Measurements from ENCODE around the gene CELA2B. TPM values are rescaled to one million over a fixed set of nuclear protein-coding genes. Genes with fewer than 3 reads are reported as not detected.

The CELA2B gene
- total and polyA plus RNA-seq, 9 of the 15 experiments (the other 6 are each of a cell fraction or from before 2014, with no cell fraction given): 0.25 to 2.1 (median 0.38) TPM; not detected in 5

- BruUV-seq (replicated peaks): no TSS peak
- in situ Hi-C loops (cut with MboI) (no loop called here), intact Hi-C loops (cut with micrococcal nuclease) (loop anchor here (5.0 kb wide), 1 partner anchor 179 kb away; no protein-coding TSS in a partner anchor)
- 46% methylated on average over 17 of the region's 17 CpGs for WGBS (ENCODE audit: insufficient coverage, low coverage, missing lambda C conversion rate)
- H3K36me3 ChIP-seq (ENCODE audit: control insufficient read depth, insufficient read depth, low read length): peaks cover 44% of the 10 kb centered on the region
- ATAC-seq (peak; percentile 98), FAIRE-seq (peak; percentile 93), DNase-seq (ENCODE audit: extremely low read depth in 1 of 4, low spot score in 3 of 4) (peak; percentile 80 to 84 (median 82))
- no peaks in the 10 kb centered on the region for H4K20me1 ChIP-seq (replicated peaks; ENCODE audit: control insufficient read depth, insufficient read depth, low read length)
- H3K9me3 ChIP-seq (replicated peaks; ENCODE audit: control insufficient read depth, insufficient read depth, low read depth, low read length): no peaks in the 10 kb centered on the region
- no peak overlapping the region for H2AFZ ChIP-seq (ENCODE audit: low read depth, low read length)
- CTCF ChIA-PET (ENCODE audit: low intra/inter-chr PET ratio): interaction anchor here (0.5 to 2.6 kb wide), 6 partner anchors 68 to 373 kb away, joined by 3 to 8 read pairs (median 3); no protein-coding TSS in a partner anchor
- H3K79me2 ChIP-seq (ENCODE audit: control insufficient read depth, insufficient read depth, low read length): no peaks in the 10 kb centered on the region
- H3K4me2 ChIP-seq (ENCODE audit: insufficient read depth, low read length): no peak overlapping the region
- no peaks in the 10 kb centered on the region for H3K9me1 ChIP-seq (ENCODE audit: control insufficient read depth, insufficient read depth, low read length)
- no peaks in the 10 kb centered on the region for H3K4me1 ChIP-seq (replicated peaks in 1 of 2; ENCODE audit: control insufficient read depth in 2 of 2, insufficient read depth in 2 of 2, low read length in 2 of 2)
- no peaks in the 10 kb centered on the region for H3K27me3 ChIP-seq (ENCODE audit: control insufficient read depth in 2 of 2, insufficient read depth in 2 of 2, low read length in 2 of 2)
- H3K27ac ChIP-seq (ENCODE audit: extremely low read depth, low read depth, low read length): no peak overlapping the region
- H3K4me3 ChIP-seq: no peak overlapping the region
- POLR2A ChIA-PET: interaction anchor here (0.6 to 0.9 kb wide), 4 partner anchors 11 to 236 kb away, joined by 3 read pairs; no protein-coding TSS in a partner anchor
- H3K9ac ChIP-seq (ENCODE audit: insufficient read depth in 1 of 2, low read depth in 2 of 2, low read length in 2 of 2): no peak overlapping the region
- TF ChIP-seq, protein P1, sequence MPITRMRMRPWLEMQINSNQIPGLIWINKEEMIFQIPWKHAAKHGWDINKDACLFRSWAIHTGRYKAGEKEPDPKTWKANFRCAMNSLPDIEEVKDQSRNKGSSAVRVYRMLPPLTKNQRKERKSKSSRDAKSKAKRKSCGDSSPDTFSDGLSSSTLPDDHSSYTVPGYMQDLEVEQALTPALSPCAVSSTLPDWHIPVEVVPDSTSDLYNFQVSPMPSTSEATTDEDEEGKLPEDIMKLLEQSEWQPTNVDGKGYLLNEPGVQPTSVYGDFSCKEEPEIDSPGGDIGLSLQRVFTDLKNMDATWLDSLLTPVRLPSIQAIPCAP (CRISPR knock-in tag; IDR thresholded peaks at IDR 0.05; ENCODE audit: borderline replicate concordance): no peak
- TF ChIP-seq HLTF (IDR thresholded peaks at IDR 0.05) (no peak), STAT5B (CRISPR knock-in tag; IDR thresholded peaks at IDR 0.05) (no peak), CXXC5 (CRISPR knock-in tag; IDR thresholded peaks at IDR 0.05) (peak; percentile 60; the same call in 1 of the 2 replicates), HDAC3 (IDR thresholded peaks at IDR 0.05; ENCODE audit: borderline replicate concordance, partially characterized antibody) (no peak), ZZZ3 (IDR thresholded peaks at IDR 0.05) (no peak), JUND (IDR thresholded peaks at IDR 0.05; ENCODE audit: borderline replicate concordance, low read depth, low read length) (peak; percentile 43; the same call in 1 of the 2 replicates), JUND (tag; IDR thresholded peaks at IDR 0.05; ENCODE audit: borderline replicate concordance, low read depth, low read length) (no peak), XRCC3 (IDR thresholded peaks at IDR 0.05) (no peak), XRCC5 (IDR thresholded peaks at IDR 0.05; ENCODE audit: low read depth, low read length) (0 out of 2 replicates have a peak, but pooled peaks have one; percentile 51), TCF3 (CRISPR knock-in tag; IDR thresholded peaks at IDR 0.05) (no peak), TCF7 (IDR thresholded peaks at IDR 0.05; ENCODE audit: borderline replicate concordance) (no peak), PTBP1 (IDR thresholded peaks at IDR 0.05; ENCODE audit: low read depth, low read length) (no peak), HCFC1 (IDR thresholded peaks at IDR 0.05; ENCODE audit: low read depth, low read length) (no peak), CGGBP1 (CRISPR knock-in tag; IDR thresholded peaks at IDR 0.05) (no peak), MAFG (tag; conservative IDR thresholded peaks at IDR 0.05) (no peak)
- TF ChIP-seq, protein P2, sequence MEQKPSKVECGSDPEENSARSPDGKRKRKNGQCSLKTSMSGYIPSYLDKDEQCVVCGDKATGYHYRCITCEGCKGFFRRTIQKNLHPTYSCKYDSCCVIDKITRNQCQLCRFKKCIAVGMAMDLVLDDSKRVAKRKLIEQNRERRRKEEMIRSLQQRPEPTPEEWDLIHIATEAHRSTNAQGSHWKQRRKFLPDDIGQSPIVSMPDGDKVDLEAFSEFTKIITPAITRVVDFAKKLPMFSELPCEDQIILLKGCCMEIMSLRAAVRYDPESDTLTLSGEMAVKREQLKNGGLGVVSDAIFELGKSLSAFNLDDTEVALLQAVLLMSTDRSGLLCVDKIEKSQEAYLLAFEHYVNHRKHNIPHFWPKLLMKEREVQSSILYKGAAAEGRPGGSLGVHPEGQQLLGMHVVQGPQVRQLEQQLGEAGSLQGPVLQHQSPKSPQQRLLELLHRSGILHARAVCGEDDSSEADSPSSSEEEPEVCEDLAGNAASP (IDR thresholded peaks at IDR 0.05): no peak
- TF ChIP-seq, protein P3, sequence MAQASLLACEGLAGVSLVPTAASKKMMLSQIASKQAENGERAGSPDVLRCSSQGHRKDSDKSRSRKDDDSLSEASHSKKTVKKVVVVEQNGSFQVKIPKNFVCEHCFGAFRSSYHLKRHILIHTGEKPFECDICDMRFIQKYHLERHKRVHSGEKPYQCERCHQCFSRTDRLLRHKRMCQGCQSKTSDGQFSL (CRISPR knock-in tag; IDR thresholded peaks at IDR 0.05): no peak
- TF ChIP-seq, protein P3 (tag; IDR thresholded peaks at IDR 0.05): no peak
These were observed 25.5 kb downstream of the CELA2B start for GRCh38 chr1:15501208-15502032.
